Measurements from ENCODE around the gene CARD19.
"Not testable (repeated sequence)": the region's sequence is repeated elsewhere in the genome, so short reads cannot be mapped to it uniquely, and the experiment has no call there.

Gene CARD19

GRCh38 chr9:93100276-93100636, 4.2 kb downstream of the CARD19 start:
- no peak for DNase-seq (ENCODE audit: low read depth in 2 of 2)

DNA sequence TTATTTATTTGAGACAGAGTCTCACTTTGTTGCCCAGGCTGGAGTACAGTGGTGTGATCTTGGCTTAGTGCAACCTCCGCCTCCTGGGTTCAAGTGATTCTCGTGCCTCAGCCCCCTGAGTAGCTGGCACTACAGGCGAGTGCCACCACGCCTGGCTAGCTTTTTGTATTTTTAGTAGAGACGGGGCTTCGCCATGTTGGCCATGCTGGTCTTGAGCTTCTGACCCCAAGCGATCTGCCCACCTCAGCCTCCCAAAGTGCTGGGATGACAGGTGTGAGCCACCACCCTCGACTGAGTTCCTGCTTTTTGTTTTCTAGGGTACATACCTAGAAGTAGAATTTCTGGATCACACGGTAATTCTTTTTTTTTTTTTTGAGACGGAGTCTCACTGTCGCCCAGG, 5.1 kb downstream of the CARD19 start:
- DNase-seq (ENCODE audit: low read depth in 2 of 2), result not testable (repeated sequence)

GRCh38 chr9:93105620-93106019, 9.6 kb downstream of the CARD19 start:
- DNase-seq (ENCODE audit: low read depth in 2 of 2), result no peak

DNA sequence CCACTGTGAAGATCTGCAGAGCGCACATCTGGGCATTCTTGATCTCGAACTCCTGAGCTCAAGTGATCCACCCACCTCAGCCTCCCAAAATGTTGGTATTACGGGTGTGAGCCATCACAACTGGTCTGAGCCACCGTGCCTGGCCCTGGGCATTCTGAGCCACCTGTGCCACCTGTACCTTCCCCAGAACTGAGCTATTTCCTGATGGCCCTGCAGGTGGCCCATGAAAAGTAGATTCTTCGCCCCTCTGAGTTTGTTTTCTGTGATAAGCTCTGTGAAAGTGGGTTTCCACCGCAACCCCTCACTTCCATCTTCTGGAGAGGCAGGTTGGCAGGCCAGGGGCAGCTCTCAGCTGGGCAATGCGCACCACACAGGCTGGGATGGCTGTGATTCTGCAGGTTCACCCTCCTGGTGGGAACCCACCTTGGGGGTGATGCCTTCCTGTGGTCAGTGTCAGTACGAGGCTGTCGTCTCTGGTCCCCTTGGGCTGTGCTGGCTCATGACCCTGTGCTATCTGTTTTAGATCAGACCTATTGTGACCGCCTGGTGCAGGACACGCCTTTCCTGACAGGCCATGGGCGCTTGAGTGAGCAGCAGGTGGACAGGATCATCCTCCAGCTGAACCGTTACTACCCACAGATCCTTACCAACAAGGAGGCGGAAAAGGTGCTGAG, 11.3 kb downstream of the CARD19 start:
- DNase-seq (ENCODE audit: low read depth in 2 of 2), result no peak

DNA sequence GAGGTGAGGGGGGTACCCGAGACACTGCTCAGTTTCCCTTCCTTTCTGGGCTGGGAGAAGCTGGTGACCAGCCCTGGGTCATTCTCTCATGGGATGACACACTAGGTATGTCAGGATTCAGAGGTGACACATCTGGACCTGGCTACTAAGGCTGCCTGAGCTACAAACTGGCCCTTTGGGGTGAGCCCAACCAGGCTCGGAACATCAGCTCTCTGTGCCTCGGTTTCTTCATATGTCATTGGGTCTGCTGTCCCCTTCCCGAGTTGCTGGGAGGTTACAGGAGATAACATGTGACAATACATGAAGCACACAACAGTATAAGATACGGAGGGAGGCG, 11.8 kb downstream of the CARD19 start:
- no peak for DNase-seq (ENCODE audit: low read depth in 2 of 2)

- no peak for DNase-seq (ENCODE audit: low read depth in 2 of 2)
Measured at GRCh38 chr9:93108291-93109041, 12.4 kb downstream of the CARD19 start.

DNA sequence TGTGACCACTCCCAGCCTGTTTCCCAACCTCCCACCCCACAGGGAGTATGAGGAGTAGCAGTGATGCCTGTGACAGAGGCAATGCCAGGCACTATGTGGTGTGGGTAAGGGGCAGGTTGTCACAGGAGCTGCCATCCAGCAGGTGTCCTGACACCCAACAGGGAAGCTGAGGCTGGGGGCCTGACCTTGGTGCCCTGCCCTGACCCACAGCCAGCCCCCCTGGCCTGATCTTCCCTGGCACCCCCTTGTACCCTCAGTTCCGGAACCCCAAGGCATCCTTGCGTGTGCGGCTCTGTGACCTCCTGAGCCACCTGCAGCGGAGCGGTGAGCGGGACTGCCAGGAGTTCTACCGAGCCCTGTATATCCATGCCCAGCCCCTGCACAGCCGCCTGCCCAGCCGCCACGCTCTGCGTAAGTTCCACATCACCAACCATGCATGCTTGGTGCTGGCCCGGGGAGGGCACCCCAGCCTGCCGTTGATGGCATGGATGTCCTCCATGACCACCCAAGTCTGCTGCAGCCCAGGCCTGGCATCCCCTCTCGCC, 14.4 kb downstream of the CARD19 start:
- DNase-seq (ENCODE audit: low read depth in 2 of 2), result no peak

GRCh38 chr9:93111001-93111370, 15.0 kb downstream of the CARD19 start:
- no peak for DNase-seq (ENCODE audit: low read depth in 2 of 2)

DNA sequence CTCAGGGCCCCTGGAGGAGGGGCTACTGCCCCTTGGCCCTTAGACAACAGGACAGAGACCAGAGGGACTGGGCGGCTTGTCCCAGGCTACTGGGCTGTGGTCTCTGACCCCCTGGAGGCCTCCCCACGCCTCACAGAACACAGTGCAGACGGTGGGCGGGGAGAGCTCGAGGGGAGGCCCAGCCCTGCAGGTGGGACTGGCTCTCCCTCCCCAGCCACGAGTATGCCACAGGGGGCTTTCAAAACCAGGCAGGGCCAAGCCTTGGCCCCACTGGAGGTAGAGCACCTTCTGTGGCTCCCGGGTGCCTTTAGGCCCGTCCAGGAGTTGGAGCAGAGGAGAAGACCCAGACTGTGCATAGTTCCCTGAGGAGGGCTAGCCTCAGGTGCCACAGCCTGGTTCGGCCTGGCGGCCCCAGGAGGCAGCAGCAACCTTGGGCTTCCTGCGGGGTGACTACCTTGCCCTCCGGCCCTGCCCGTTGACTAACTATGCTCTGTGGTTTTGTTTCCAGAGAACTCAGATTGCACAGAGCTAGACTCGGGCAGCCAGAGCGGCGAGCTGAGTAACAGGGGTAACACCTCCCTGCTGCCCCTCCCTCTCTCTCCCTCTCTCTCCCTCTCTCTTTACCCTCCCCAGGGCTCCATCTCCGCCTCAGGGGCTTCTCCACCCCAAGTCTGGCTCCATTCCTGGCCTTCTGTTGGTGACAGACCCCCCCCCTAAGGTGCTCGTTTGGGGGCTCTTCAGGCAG, 15.5 kb downstream of the CARD19 start:
- DNase-seq (ENCODE audit: low read depth in 2 of 2), result no peak

- no peak for DNase-seq (ENCODE audit: low read depth in 2 of 2)
Measured at GRCh38 chr9:93112116-93112863, 16.3 kb downstream of the CARD19 start.

GRCh38 chr9:93112864-93113389, 16.9 kb downstream of the CARD19 start:
- DNase-seq (ENCODE audit: low read depth in 2 of 2), result no peak

DNA sequence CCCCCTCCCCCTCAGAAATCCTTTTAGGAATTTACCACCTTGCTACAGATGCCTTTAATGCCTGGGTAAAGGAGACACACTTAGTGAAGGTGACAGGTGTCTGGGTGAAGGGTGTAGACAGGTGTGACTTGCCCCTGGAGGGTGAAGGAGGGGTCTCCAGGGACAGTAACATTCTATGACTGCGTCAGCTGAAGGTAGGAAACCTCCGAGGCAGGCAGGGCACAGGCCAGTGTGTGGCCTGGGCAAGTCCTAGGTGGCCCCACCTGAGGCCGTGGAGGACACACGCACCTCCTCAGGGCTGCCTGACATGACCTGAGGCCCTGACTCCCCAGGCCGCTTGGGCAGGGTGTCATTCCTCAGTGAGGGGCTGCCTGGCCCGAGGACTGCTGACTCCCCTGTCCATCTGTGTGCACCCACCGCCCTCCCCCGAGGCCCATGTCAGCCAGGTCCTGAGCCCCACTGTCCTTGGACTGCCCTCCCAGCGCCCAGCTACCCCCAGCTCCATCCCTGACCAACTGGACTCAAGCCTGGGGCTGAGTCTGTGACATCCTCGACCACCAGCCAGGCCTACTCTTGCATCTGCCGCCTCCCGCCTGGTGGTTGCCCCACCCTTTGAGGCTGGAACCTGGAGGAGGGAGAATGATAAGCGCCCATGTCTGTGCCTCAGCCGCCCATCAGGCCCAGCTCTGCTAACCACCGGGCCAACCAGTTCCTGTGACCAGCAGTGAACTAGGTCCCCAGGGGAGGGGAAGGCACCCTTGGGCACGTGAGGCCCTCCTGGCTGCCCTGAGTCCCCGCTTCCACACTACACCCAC, 18.4 kb downstream of the CARD19 start:
- no peak for DNase-seq (ENCODE audit: low read depth in 2 of 2)

DNA sequence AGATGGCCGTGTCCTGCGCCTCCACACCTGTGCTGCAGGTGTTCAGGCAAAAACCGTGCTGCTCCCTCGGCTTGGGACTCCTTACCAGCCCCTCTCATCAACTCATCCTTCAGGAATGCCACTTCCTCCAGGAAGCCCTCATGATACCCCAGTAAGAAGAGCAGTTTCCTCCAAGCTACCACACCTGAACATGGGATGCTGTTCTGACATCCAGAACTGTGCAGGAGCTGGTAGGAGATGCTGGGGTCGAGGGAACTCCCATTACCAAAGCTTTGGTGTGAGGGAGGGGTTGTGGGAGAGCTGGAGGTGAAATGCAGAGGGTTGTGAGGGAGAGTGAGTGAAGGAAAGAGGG, 18.9 kb downstream of the CARD19 start:
- DNase-seq (ENCODE audit: low read depth in 2 of 2), result no peak

GRCh38 chr9:93115486-93116071, 19.6 kb downstream of the CARD19 start:
- no peak for DNase-seq (ENCODE audit: low read depth in 2 of 2)

DNA sequence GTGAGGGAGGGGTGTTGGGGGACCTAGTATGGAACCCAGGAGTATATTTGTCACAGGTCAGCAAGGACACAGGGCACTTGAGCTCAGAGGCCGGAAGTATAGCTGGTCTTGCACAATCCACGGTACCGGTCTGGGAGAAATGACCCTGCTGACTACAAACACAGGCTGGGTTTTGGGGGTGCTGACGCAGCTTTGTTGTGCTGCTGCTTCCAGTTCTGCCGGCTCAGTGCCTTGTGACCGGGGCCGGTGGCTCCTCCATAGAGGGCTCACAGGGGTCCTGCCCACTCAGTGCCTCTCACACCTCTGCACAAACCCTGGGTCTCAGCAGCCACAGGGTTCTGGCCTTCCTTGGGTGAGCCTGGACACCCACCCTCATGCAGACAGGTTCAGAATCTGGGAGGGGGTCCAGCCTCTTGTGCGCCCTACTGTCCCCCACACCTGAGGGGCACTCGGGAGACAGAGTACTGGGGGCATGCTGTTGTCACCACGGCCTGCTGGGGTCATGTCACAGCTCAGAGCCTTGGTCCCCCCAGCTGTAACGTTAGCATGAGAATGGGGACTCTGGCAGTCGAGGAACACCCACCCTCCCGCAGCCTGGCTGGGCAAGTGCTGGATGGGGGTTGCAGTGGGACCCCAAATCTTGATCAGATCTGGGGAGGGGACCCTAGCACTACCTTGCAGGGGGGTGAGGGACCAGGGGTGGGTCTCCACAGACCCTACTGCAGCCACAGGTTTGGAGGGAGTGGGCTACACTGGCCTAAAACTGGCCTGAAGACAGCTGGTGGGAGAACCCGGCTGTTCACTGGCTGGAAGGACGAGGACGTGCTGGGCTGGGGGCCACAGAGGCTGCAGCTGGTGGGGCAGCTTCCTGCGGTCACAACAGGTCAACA, 20.3 kb downstream of the CARD19 start:
- DNase-seq (ENCODE audit: low read depth in 2 of 2), result no peak

DNA sequence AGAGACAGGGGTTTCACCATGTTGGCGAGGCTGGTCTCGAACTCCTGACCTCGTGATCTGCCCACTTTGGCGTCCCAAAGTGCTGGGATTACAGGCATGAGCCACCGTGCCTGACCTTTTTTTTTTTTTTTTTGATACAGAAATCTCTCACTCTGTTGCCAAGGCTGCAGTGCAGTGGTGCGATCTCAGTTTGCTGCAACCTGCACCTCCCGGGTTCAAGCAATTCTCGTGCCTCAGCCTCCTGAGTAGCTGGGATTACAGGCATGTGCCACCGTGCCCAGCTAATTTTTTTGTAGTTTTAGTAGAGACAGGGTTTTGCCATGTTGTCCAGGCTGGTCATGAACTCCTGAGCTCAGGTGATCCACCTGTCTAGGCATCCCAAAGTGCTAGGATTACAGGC, 21.5 kb downstream of the CARD19 start:
- DNase-seq (ENCODE audit: low read depth in 2 of 2), result not testable (repeated sequence)

- DNase-seq (ENCODE audit: low read depth in 2 of 2), result no peak
Measured at GRCh38 chr9:93117924-93118862, 22.2 kb downstream of the CARD19 start.
